Smooth muscle cell (in vitro differentiated cells): ENCODE measurements around the gene KCTD4. TPM values are rescaled to one million over a fixed set of nuclear protein-coding genes. Genes with fewer than 3 reads are reported as not detected.

Source experiments
- DNase-seq: peaks from one replicate; lab custom pipeline; 2025; ENCODE audit not compliant: unreplicated experiment; lab: John Stamatoyannopoulos, UW
- H2AFZ ChIP-seq: fragments of 200-600 bp; sonication (generic); 2 replicates; pipeline ENCODE4 v1.6.0; 2016; ENCODE audit warnings: antibody characterized with exemption, low read depth, mild to moderate bottlenecking
- H3F3A ChIP-seq: fragments of 200-600 bp; sonication (generic); 2 replicates; pipeline ENCODE4 v1.6.0; 2017; ENCODE audit warnings: antibody characterized with exemption, low read depth
- H3K27ac ChIP-seq: fragments of 200-600 bp; sonication (generic); 2 replicates; pipeline ENCODE4 v1.5.1; 2016; ENCODE audit warnings: low read depth, mild to moderate bottlenecking
- H3K27me3 ChIP-seq: fragments of 200-600 bp; sonication (generic); 2 replicates; pipeline ENCODE4 v1.6.1; 2016; ENCODE audit warnings: low read depth, mild to moderate bottlenecking
- H3K36me3 ChIP-seq: fragments of 200-600 bp; sonication (generic); 2 replicates; pipeline ENCODE4 v1.5.1; 2016; ENCODE audit warnings: low read depth
- H3K4me1 ChIP-seq: fragments of 200-600 bp; sonication (generic); 2 replicates; pipeline ENCODE4 v1.5.1; 2016; ENCODE audit warnings: low read depth
- H3K4me2 ChIP-seq: fragments of 200-600 bp; sonication (generic); 2 replicates; pipeline ENCODE4 v1.6.0; 2016; ENCODE audit warnings: mild to moderate bottlenecking
- H3K4me3 ChIP-seq: fragments of 200-600 bp; sonication (generic); 2 replicates; pipeline ENCODE4 v1.5.1; 2016; ENCODE audit warnings: mild to moderate bottlenecking
- H3K79me2 ChIP-seq: fragments of 200-600 bp; sonication (generic); 2 replicates; pipeline ENCODE4 v1.6.0; 2016; ENCODE audit warnings: low read depth, mild to moderate bottlenecking
- H3K9ac ChIP-seq: fragments of 200-600 bp; sonication (generic); 2 replicates; pipeline ENCODE4 v1.6.0; 2016; ENCODE audit warnings: low read depth
- H3K9me3 ChIP-seq: fragments of 200-600 bp; sonication (generic); replicated peaks from 2 replicates; pipeline ENCODE4 v1.5.1; 2016; ENCODE audit warnings: low read depth
- H4K20me1 ChIP-seq: fragments of 200-600 bp; sonication (generic); 2 replicates; pipeline ENCODE4 v1.6.0; 2016; ENCODE audit warnings: low read depth
- CTCF ChIP-seq: fragments of 200-600 bp; sonication (generic); IDR thresholded peaks from 2 replicates; pipeline ENCODE4 v1.5.1; 2017; ENCODE audit warnings: borderline replicate concordance, mild to moderate bottlenecking, antibody characterized with exemption; ENCODE audit not compliant: insufficient read depth, poor library complexity, severe bottlenecking
- WGBS: methylation state at CpG from one replicate; pipeline ENCODE4 v1.1.7; 2016; ENCODE audit warnings: low lambda C conversion rate; 5-methylcytosine and 5-hydroxymethylcytosine counted together
- polyA plus RNA-seq: library from polyadenylated mRNA; unstranded; fragments of >200 nt; fragmentation: Nextera tagmentation; extraction: Ambion mirVana; gene quantifications from 2 replicates; pipeline ENCODE4 v1.2.1, GENCODE V29; 2016
- total RNA-seq: library from RNA; depleted of rRNA; stranded (reverse); fragments of >200 nt; gene quantifications from 2 replicates; pipeline ENCODE4 v1.2.3, GENCODE V29; 2014

KCTD4 gene
- total and polyA plus RNA-seq, 2 experiments from 2014 or later, result not detected

- no peaks in the 10 kb centered on the region for H3K27me3 ChIP-seq
- no peak overlapping the region for H3K4me2 ChIP-seq
- H3K27ac ChIP-seq, result no peak overlapping the region
- no peaks in the 10 kb centered on the region for H3K4me1 ChIP-seq
- no peak overlapping the region for H2AFZ ChIP-seq
- 92% methylated on average over 1 of the region's 1 CpG for WGBS
- no peaks in the 10 kb centered on the region for H3F3A ChIP-seq
- H3K4me3 ChIP-seq, result no peak overlapping the region
- H3K9me3 ChIP-seq, result no peaks in the 10 kb centered on the region
- H3K36me3 ChIP-seq, result no peaks in the 10 kb centered on the region
- no peak for DNase-seq
- no peaks in the 10 kb centered on the region for H4K20me1 ChIP-seq
- H3K9ac ChIP-seq, result no peak overlapping the region
- TF ChIP-seq CTCF, result no peak
- peaks cover 11% of the 10 kb centered on the region for H3K79me2 ChIP-seq
Measured at GRCh38 chr13:45242524-45242923, 41.7 kb upstream of the KCTD4 start.

GRCh38 chr13:45242070-45242469 is 41.2 kb upstream of the KCTD4 start:
- H3K79me2 ChIP-seq, result peaks cover 11% of the 10 kb centered on the region

GRCh38 chr13:45240143-45240542 is 39.3 kb upstream of the KCTD4 start:
- Histone ChIP-seq H3K36me3 (no peaks in the 10 kb centered on the region), H3K4me1 (peaks cover 7% of the 10 kb centered on the region), H3K9ac (no peak overlapping the region), H3K79me2 (peaks cover 11% of the 10 kb centered on the region), H3F3A (peaks cover 12% of the 10 kb centered on the region), H3K27me3 (no peaks in the 10 kb centered on the region), H3K9me3 (no peaks in the 10 kb centered on the region), H3K27ac (no peak overlapping the region), H3K4me3 (no peak overlapping the region), H3K4me2 (no peak overlapping the region), H2AFZ (no peak overlapping the region), H4K20me1 (peaks cover 6% of the 10 kb centered on the region)
- no peak for TF ChIP-seq CTCF
- no peak for DNase-seq

More at GRCh38 chr13:45242070-45242469, 41.2 kb upstream of the KCTD4 start:
- Histone ChIP-seq H2AFZ (no peak overlapping the region), H3K27ac (no peak overlapping the region), H3K27me3 (no peaks in the 10 kb centered on the region), H3F3A (peaks cover under 1% of the 10 kb centered on the region), H3K4me1 (no peaks in the 10 kb centered on the region), H3K4me3 (no peak overlapping the region), H3K9ac (no peak overlapping the region), H3K9me3 (no peaks in the 10 kb centered on the region), H3K36me3 (no peaks in the 10 kb centered on the region), H4K20me1 (no peaks in the 10 kb centered on the region), H3K4me2 (no peak overlapping the region)
- DNase-seq, result no peak
- no peak for TF ChIP-seq CTCF
- 41% methylated on average over 3 of the region's 3 CpGs for WGBS

- TF ChIP-seq CTCF, result no peak
- Histone ChIP-seq H4K20me1 (peaks cover 6% of the 10 kb centered on the region), H3K27me3 (no peaks in the 10 kb centered on the region), H3K9ac (no peak overlapping the region), H3K4me1 (peaks cover 7% of the 10 kb centered on the region), H3K27ac (peak overlapping the region; percentile 34), H3K36me3 (no peaks in the 10 kb centered on the region), H3K4me3 (no peak overlapping the region), H3K4me2 (no peak overlapping the region), H3K79me2 (peaks cover 11% of the 10 kb centered on the region), H3F3A (peaks cover 15% of the 10 kb centered on the region), H2AFZ (no peak overlapping the region), H3K9me3 (no peaks in the 10 kb centered on the region)
- DNase-seq, result no peak
- WGBS, result 81% methylated on average over 4 of the region's 4 CpGs
Measured at GRCh38 chr13:45238945-45239795, 38.3 kb upstream of the KCTD4 start.
